SU-DHL-6 (cell line): ENCODE measurements around the gene SUPT4H1.
A peak's percentile ranks its signal among the peaks of the same experiment; 100 is the strongest.

Experiments used
- H2AFZ ChIP-seq: fragments of 200-600 bp; sonication (generic); 2 replicates; pipeline ENCODE4 v1.6.1; 2014; ENCODE audit warnings: low read depth, mild to moderate bottlenecking, moderate library complexity, mixed read lengths, antibody characterized with exemption, low read length; ENCODE audit not compliant: severe bottlenecking
- H3F3A ChIP-seq: fragments of 200-600 bp; shearing (Covaris generic); 2 replicates; pipeline ENCODE4 v1.6.0; 2016; ENCODE audit warnings: antibody characterized with exemption, mild to moderate bottlenecking; ENCODE audit not compliant: insufficient read depth
- H3K27ac ChIP-seq: fragments of 200-600 bp; sonication (generic); 2 replicates; pipeline ENCODE4 v1.5.1; 2016; ENCODE audit warnings: low read depth, mild to moderate bottlenecking, low read length, moderate library complexity, mixed read lengths
- H3K27me3 ChIP-seq: fragments of 200-600 bp; sonication (generic), shearing (Covaris generic); 2 replicates; pipeline ENCODE4 v1.6.0; 2014; ENCODE audit warnings: mild to moderate bottlenecking, low read length
- H3K36me3 ChIP-seq: fragments of 200-600 bp; sonication (generic); 2 replicates; pipeline ENCODE4 v1.6.1; 2014; ENCODE audit warnings: mild to moderate bottlenecking, low read length, mixed read lengths
- H3K4me2 ChIP-seq: fragments of 300-600, 200-600 bp; shearing (Covaris generic), sonication (generic); 2 replicates; pipeline ENCODE4 v1.6.0; 2014; ENCODE audit warnings: low read length, low read depth, mild to moderate bottlenecking; ENCODE audit not compliant: poor library complexity, severe bottlenecking
- H3K4me3 ChIP-seq: fragments of 200-600 bp; sonication (generic); 2 replicates; pipeline ENCODE4 v1.5.1; 2014; ENCODE audit warnings: antibody characterized with exemption, low read length, mild to moderate bottlenecking, mixed read lengths; ENCODE audit not compliant: insufficient read depth, poor library complexity, severe bottlenecking
- H3K79me2 ChIP-seq: fragments of 200-600 bp; sonication (generic); 2 replicates; pipeline ENCODE4 v1.6.1; 2014; ENCODE audit warnings: mild to moderate bottlenecking, low read length, moderate library complexity; ENCODE audit not compliant: insufficient read depth
- H3K9ac ChIP-seq: fragments of 200-600 bp; sonication (generic); 2 replicates; pipeline ENCODE4 v1.7.0; 2014; ENCODE audit warnings: mild to moderate bottlenecking, low read length
- H3K9me2 ChIP-seq: fragments of 200-600 bp; sonication (generic); replicated peaks from 2 replicates; pipeline ENCODE4 v1.6.1; 2014; ENCODE audit warnings: low read length; ENCODE audit not compliant: insufficient read depth
- H3K9me3 ChIP-seq: fragments of 200-600 bp; sonication (generic); 2 replicates; pipeline ENCODE4 v1.6.1; 2014; ENCODE audit warnings: low read length, mixed read lengths; ENCODE audit not compliant: insufficient read depth
- H4K20me1 ChIP-seq: fragments of 200-600 bp; sonication (generic); 2 replicates; pipeline ENCODE4 v1.6.1; 2014; ENCODE audit warnings: low read depth, mild to moderate bottlenecking, antibody characterized with exemption, low read length, moderate library complexity, mixed read lengths
- CTCF ChIP-seq: fragments of 200-600 bp; sonication (generic); IDR thresholded peaks from one replicate; pipeline ENCODE4 v1.5.1; 2017; ENCODE audit warnings: antibody characterized with exemption, mild to moderate bottlenecking, low read length, moderate library complexity; ENCODE audit not compliant: insufficient read depth, poor library complexity, severe bottlenecking
- EZH2phosphoT487 ChIP-seq: fragments of 200-600 bp; sonication (generic), shearing (Covaris generic); conservative IDR thresholded peaks from 2 replicates; pipeline ENCODE4 v1.6.1; 2018; ENCODE audit warnings: mild to moderate bottlenecking, antibody characterized with exemption, low read length, moderate library complexity, mixed read lengths

SUPT4H1 gene

GRCh38 chr17:58382872-58383242 lies 30.9 kb upstream of the SUPT4H1 start:
- no peak overlapping the region for H2AFZ ChIP-seq
- H4K20me1 ChIP-seq = no peaks in the 10 kb centered on the region
- H3K9me3 ChIP-seq = no peaks in the 10 kb centered on the region
- H3K27ac ChIP-seq = no peak overlapping the region
- TF ChIP-seq CTCF (no peak), EZH2phosphoT487 (no peak)
- H3K9ac ChIP-seq = no peak overlapping the region
- no peaks in the 10 kb centered on the region for H3F3A ChIP-seq
- no peaks in the 10 kb centered on the region for H3K36me3 ChIP-seq
- no peak overlapping the region for H3K4me2 ChIP-seq
- H3K4me3 ChIP-seq = no peak overlapping the region
- H3K79me2 ChIP-seq = no peaks in the 10 kb centered on the region
- no peaks in the 10 kb centered on the region for H3K9me2 ChIP-seq
- H3K27me3 ChIP-seq = no peaks in the 10 kb centered on the region

GRCh38 chr17:58382108-58382871 lies 30.3 kb upstream of the SUPT4H1 start:
- no peak overlapping the region for H3K4me3 ChIP-seq
- no peaks in the 10 kb centered on the region for H3K79me2 ChIP-seq
- no peaks in the 10 kb centered on the region for H3K9me2 ChIP-seq
- H2AFZ ChIP-seq = peak overlapping the region; percentile 10
- H3K9me3 ChIP-seq = no peaks in the 10 kb centered on the region
- no peaks in the 10 kb centered on the region for H3K36me3 ChIP-seq
- no peaks in the 10 kb centered on the region for H3F3A ChIP-seq
- H3K4me2 ChIP-seq = peak overlapping the region; percentile 6
- no peak overlapping the region for H3K27ac ChIP-seq
- TF ChIP-seq EZH2phosphoT487 (no peak), CTCF (no peak)
- H3K27me3 ChIP-seq = no peaks in the 10 kb centered on the region
- no peaks in the 10 kb centered on the region for H4K20me1 ChIP-seq
- no peak overlapping the region for H3K9ac ChIP-seq

- Histone ChIP-seq H3K9me2 (no peaks in the 10 kb centered on the region), H2AFZ (no peak overlapping the region), H3K36me3 (no peaks in the 10 kb centered on the region), H3K27ac (no peak overlapping the region), H3K79me2 (no peaks in the 10 kb centered on the region), H3K9ac (no peak overlapping the region), H3K4me3 (no peak overlapping the region), H4K20me1 (no peaks in the 10 kb centered on the region), H3K4me2 (no peak overlapping the region), H3F3A (no peaks in the 10 kb centered on the region), H3K9me3 (no peaks in the 10 kb centered on the region), H3K27me3 (no peaks in the 10 kb centered on the region)
- no peak for TF ChIP-seq EZH2phosphoT487
- no peak for TF ChIP-seq CTCF
These were observed 29.4 kb upstream of the SUPT4H1 start for GRCh38 chr17:58381124-58382035.
